ENCODE results near the gene CRYBB3.

DNA sequence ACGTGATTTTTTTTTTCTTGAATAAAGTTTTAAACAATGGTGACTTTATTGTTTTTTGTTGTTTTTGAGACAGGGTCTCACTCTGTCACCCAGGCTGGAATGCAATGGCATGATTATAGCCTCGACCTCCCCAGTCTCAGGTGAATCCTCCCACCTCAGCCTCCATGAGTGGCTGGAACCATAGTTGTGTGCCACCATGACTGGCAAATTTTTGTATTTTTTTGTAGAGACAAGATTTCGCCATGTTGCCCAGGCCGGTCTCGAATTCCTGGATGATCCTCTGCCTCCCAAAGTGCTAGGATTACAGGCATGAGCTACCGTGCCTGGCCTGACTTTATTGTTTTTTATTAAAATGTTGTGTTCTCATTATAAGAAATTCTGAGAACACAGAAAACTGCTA, 12.2 kb upstream of the CRYBB3 start:
- TF ChIP-seq ISL1 (CRISPR knock-in tag; IDR thresholded peaks at IDR 0.05) (no peak), ZFP3 (CRISPR knock-in tag; IDR thresholded peaks at IDR 0.05) (no peak), SNAI2 (CRISPR knock-in tag; IDR thresholded peaks at IDR 0.05) (no peak), CSDC2 (CRISPR knock-in tag; IDR thresholded peaks at IDR 0.05) (no peak), ZFP30 (CRISPR knock-in tag; IDR thresholded peaks at IDR 0.05) (no peak), GLIS3 (CRISPR knock-in tag; IDR thresholded peaks at IDR 0.05) (no peak), TCF4 (CRISPR knock-in tag; IDR thresholded peaks at IDR 0.05; ENCODE audit: borderline replicate concordance) (no peak), OSR1 (CRISPR knock-in tag; IDR thresholded peaks at IDR 0.05) (no peak), TOX (CRISPR knock-in tag; IDR thresholded peaks at IDR 0.05; ENCODE audit: borderline replicate concordance) (no peak), BACH2 (CRISPR knock-in tag; IDR thresholded peaks at IDR 0.05; ENCODE audit: borderline replicate concordance) (no peak), ZNF70 (CRISPR knock-in tag; IDR thresholded peaks at IDR 0.05) (no peak)
- TF ChIP-seq, protein P1, sequence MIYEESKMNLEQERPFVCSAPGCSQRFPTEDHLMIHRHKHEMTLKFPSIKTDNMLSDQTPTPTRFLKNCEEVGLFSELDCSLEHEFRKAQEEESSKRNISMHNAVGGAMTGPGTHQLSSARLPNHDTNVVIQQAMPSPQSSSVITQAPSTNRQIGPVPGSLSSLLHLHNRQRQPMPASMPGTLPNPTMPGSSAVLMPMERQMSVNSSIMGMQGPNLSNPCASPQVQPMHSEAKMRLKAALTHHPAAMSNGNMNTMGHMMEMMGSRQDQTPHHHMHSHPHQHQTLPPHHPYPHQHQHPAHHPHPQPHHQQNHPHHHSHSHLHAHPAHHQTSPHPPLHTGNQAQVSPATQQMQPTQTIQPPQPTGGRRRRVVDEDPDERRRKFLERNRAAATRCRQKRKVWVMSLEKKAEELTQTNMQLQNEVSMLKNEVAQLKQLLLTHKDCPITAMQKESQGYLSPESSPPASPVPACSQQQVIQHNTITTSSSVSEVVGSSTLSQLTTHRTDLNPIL (CRISPR knock-in tag; IDR thresholded peaks at IDR 0.05; ENCODE audit: low read depth): no peak
- TF ChIP-seq, protein P2, sequence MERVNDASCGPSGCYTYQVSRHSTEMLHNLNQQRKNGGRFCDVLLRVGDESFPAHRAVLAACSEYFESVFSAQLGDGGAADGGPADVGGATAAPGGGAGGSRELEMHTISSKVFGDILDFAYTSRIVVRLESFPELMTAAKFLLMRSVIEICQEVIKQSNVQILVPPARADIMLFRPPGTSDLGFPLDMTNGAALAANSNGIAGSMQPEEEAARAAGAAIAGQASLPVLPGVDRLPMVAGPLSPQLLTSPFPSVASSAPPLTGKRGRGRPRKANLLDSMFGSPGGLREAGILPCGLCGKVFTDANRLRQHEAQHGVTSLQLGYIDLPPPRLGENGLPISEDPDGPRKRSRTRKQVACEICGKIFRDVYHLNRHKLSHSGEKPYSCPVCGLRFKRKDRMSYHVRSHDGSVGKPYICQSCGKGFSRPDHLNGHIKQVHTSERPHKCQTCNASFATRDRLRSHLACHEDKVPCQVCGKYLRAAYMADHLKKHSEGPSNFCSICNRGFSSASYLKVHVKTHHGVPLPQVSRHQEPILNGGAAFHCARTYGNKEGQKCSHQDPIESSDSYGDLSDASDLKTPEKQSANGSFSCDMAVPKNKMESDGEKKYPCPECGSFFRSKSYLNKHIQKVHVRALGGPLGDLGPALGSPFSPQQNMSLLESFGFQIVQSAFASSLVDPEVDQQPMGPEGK (CRISPR knock-in tag; IDR thresholded peaks at IDR 0.05; ENCODE audit: borderline replicate concordance): no peak
